H9 (cell line): ENCODE results near the gene ZNF385B. TPM values are rescaled to one million over a fixed set of nuclear protein-coding genes. Genes with fewer than 3 reads are reported as not detected.

Source experiments
- DNase-seq: peaks from one replicate; pipeline ENCODE4 v3.0.0-alpha.2; 2017
- H2AFZ ChIP-seq: one replicate; pipeline ENCODE4 v1.6.1; 2013; ENCODE audit warnings: mild to moderate bottlenecking, low read length, control low read depth, moderate library complexity
- H2AK5ac ChIP-seq: 2 replicates; pipeline ENCODE4 v1.6.1; 2013; ENCODE audit warnings: low read length, control low read depth, mixed read lengths; ENCODE audit not compliant: insufficient read length
- H2BK120ac ChIP-seq: one replicate; pipeline ENCODE4 v1.6.1; 2013; ENCODE audit warnings: low read depth, mild to moderate bottlenecking, low read length, control low read depth, inconsistent platforms; ENCODE audit not compliant: poor library complexity, severe bottlenecking
- H2BK12ac ChIP-seq: 2 replicates; pipeline ENCODE4 v1.6.1; 2013; ENCODE audit warnings: low read length, control low read depth, mixed read lengths, low read depth; ENCODE audit not compliant: insufficient read length
- H2BK15ac ChIP-seq: 2 replicates; pipeline ENCODE4 v1.6.1; 2013; ENCODE audit warnings: low read depth, low read length, control low read depth
- H2BK20ac ChIP-seq: one replicate; pipeline ENCODE4 v1.6.1; 2013; ENCODE audit warnings: low read depth, mild to moderate bottlenecking, low read length, control low read depth, inconsistent platforms; ENCODE audit not compliant: poor library complexity, severe bottlenecking
- H2BK5ac ChIP-seq: 2 replicates; pipeline ENCODE4 v1.6.1; 2013; ENCODE audit warnings: low read length, control low read depth, mixed read lengths; ENCODE audit not compliant: insufficient read length
- H3K14ac ChIP-seq: 2 replicates; pipeline ENCODE4 v1.6.1; 2013; ENCODE audit warnings: low read length, control low read depth; ENCODE audit not compliant: insufficient read depth
- H3K18ac ChIP-seq: 2 replicates; pipeline ENCODE4 v1.6.1; 2013; ENCODE audit warnings: low read depth, mild to moderate bottlenecking, mixed read lengths, low read length, control low read depth; ENCODE audit not compliant: insufficient read length
- H3K23ac ChIP-seq: 2 replicates; pipeline ENCODE4 v1.6.1; 2013; ENCODE audit warnings: low read length, control low read depth, mixed read lengths, low read depth; ENCODE audit not compliant: insufficient read length
- H3K23me2 ChIP-seq: 2 replicates; pipeline ENCODE4 v1.6.1; 2013; ENCODE audit warnings: low read depth, mild to moderate bottlenecking, mixed read lengths, low read length, control low read depth; ENCODE audit not compliant: insufficient read length, poor library complexity, severe bottlenecking
- H3K27ac ChIP-seq: 2 replicates; pipeline ENCODE4 v1.5.1; 2013; ENCODE audit warnings: low read length, control low read depth, mixed read lengths, low read depth; ENCODE audit not compliant: insufficient read length
- H3K27me3 ChIP-seq: 2 replicates; pipeline ENCODE4 v1.6.1; 2013; ENCODE audit warnings: low read length, control low read depth, inconsistent platforms; ENCODE audit not compliant: insufficient read depth
- H3K4ac ChIP-seq: 2 replicates; pipeline ENCODE4 v1.6.1; 2013; ENCODE audit warnings: low read depth, mild to moderate bottlenecking, control low read depth, inconsistent platforms, low read length, moderate library complexity
- H3K4me1 ChIP-seq: 2 replicates; pipeline ENCODE4 v1.6.1; 2013; ENCODE audit warnings: low read length, control low read depth, inconsistent platforms; ENCODE audit not compliant: insufficient read depth
- H3K4me2 ChIP-seq: 2 replicates; pipeline ENCODE4 v1.6.1; 2013; ENCODE audit warnings: low read length, control low read depth, mixed read lengths; ENCODE audit not compliant: insufficient read length, insufficient read depth
- H3K56ac ChIP-seq: 2 replicates; pipeline ENCODE4 v1.6.1; 2013; ENCODE audit warnings: low read depth, mild to moderate bottlenecking, mixed read lengths, low read length, control low read depth; ENCODE audit not compliant: insufficient read length
- H3K79me1 ChIP-seq: 2 replicates; pipeline ENCODE4 v1.6.1; 2013; ENCODE audit warnings: low read depth, mild to moderate bottlenecking, moderate library complexity, low read length, control low read depth, inconsistent platforms; ENCODE audit not compliant: insufficient read depth, poor library complexity, severe bottlenecking
- H3K79me2 ChIP-seq: 2 replicates; pipeline ENCODE4 v1.6.1; 2013; ENCODE audit warnings: low read length, control low read depth, inconsistent platforms; ENCODE audit not compliant: insufficient read depth
- H3K9ac ChIP-seq: 2 replicates; pipeline ENCODE4 v1.6.1; 2013; ENCODE audit warnings: low read length, control low read depth, mixed read lengths; ENCODE audit not compliant: insufficient read length; ENCODE audit errors: extremely low read depth
- H3K9me3 ChIP-seq: one replicate; pipeline ENCODE4 v1.6.1; 2013; ENCODE audit warnings: low read depth, low read length, inconsistent platforms; ENCODE audit not compliant: control insufficient read depth
- H3T11ph ChIP-seq: one replicate; pipeline ENCODE4 v1.6.1; 2013; ENCODE audit warnings: mild to moderate bottlenecking, low read length, control low read depth, inconsistent platforms
- H4K20me1 ChIP-seq: one replicate; pipeline ENCODE4 v1.6.1; 2013; ENCODE audit not compliant: control insufficient read depth, insufficient read length, insufficient read depth
- H4K5ac ChIP-seq: 2 replicates; pipeline ENCODE4 v1.6.1; 2013; ENCODE audit warnings: low read depth, mild to moderate bottlenecking, mixed read lengths, low read length, control low read depth; ENCODE audit not compliant: insufficient read length
- H4K8ac ChIP-seq: replicated peaks from 2 replicates; pipeline ENCODE4 v1.6.1; 2013; ENCODE audit warnings: low read length, control low read depth, mixed read lengths, low read depth; ENCODE audit not compliant: insufficient read length
- H4K91ac ChIP-seq: 2 replicates; pipeline ENCODE4 v1.6.1; 2013; ENCODE audit warnings: low read depth, mild to moderate bottlenecking, moderate library complexity, mixed read lengths, low read length, control low read depth; ENCODE audit not compliant: insufficient read length
- H3K27ac Mint-ChIP-seq, 3 experiments: 2 replicates in 2 of 3; 3 replicates in 1 of 3; pipeline ENCODE4 v1.8.0; 2020 to 2021; ENCODE audit warnings: mixed read lengths in 3 of 3, mild to moderate bottlenecking in 1 of 3, moderate library complexity in 1 of 3
- H3K27me3 Mint-ChIP-seq: 2 replicates; pipeline ENCODE4 v1.8.0; 2021; ENCODE audit warnings: low read depth, mild to moderate bottlenecking, moderate library complexity, mixed read lengths
- H3K36me3 Mint-ChIP-seq, 3 experiments: 2 replicates in 2 of 3; 3 replicates in 1 of 3; pipeline ENCODE4 v1.8.0; 2020 to 2021; ENCODE audit warnings: low read depth in 3 of 3, mixed read lengths in 3 of 3; ENCODE audit not compliant: insufficient read depth in 1 of 3
- H3K4me1 Mint-ChIP-seq, 2 experiments: 2 replicates each; pipeline ENCODE4 v1.8.0; 2020; ENCODE audit warnings: mixed read lengths in 2 of 2
- H3K4me3 Mint-ChIP-seq, 2 experiments: 2 replicates in 1 of 2; 3 replicates in 1 of 2; pipeline ENCODE4 v1.8.0; 2020 to 2021; ENCODE audit warnings: mild to moderate bottlenecking in 2 of 2, mixed read lengths in 2 of 2, moderate library complexity in 1 of 2
- H3K9me3 Mint-ChIP-seq, 2 experiments: 2 replicates in 1 of 2; 3 replicates in 1 of 2; pipeline ENCODE4 v1.8.0; 2020; ENCODE audit warnings: mild to moderate bottlenecking in 2 of 2, mixed read lengths in 2 of 2, moderate library complexity in 1 of 2
- CTCF ChIP-seq: fragments of 200-600 bp; sonication (generic); conservative IDR thresholded peaks from 3 replicates; pipeline ENCODE4 v1.8.0; 2021; ENCODE audit warnings: antibody characterized with exemption, mild to moderate bottlenecking
- WGBS: extraction: QIAGEN DNeasy Blood & Tissue Kit; methylation state at CpG from one replicate; pipeline ENCODE4 v1.1.7; 2013; ENCODE audit warnings: missing lambda C conversion rate, low lambda C conversion rate, mixed read lengths; ENCODE audit not compliant: insufficient read length; ENCODE audit errors: extremely low coverage; 5-methylcytosine and 5-hydroxymethylcytosine counted together
- total RNA-seq: library from RNA; stranded (reverse); gene quantifications from 2 replicates; pipeline ENCODE4 v1.2.1, GENCODE V29; 2021

Gene ZNF385B
- total RNA-seq, 1 experiment from 2014 or later, result 2.1 TPM

DNA sequence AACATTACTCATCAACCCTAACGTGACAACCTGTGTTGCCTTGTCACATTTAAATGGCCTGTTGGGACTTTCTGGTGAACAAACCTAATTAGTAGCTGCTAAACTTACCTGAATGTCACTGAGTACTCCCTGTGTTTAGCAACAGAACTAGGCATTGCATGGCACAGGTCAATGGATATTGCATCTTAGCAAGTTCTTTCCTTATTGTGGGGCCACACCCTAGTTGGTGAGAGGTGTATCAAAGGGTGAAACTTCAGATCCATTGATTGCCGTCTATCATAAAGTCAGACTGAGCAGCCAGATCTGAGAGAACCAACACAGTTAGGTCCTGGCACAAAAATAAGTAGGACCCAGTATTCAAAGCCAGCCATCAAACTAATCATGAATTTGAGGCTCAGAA is 29.8 kb upstream of the ZNF385B start:
- H3K36me3 Mint-ChIP-seq, result peaks cover 4 to 16% (median 8%) of the 10 kb centered on the region in 3 experiments
- H3K4me3 Mint-ChIP-seq, result no peak overlapping the region
- Histone ChIP-seq H2BK5ac (no peak overlapping the region), H2BK12ac (no peak overlapping the region), H3K9me3 (no peaks in the 10 kb centered on the region), H3K56ac (no peak overlapping the region), H3K4me2 (no peak overlapping the region), H4K5ac (no peak overlapping the region), H4K20me1 (no peaks in the 10 kb centered on the region), H3K79me2 (no peaks in the 10 kb centered on the region), H3K9ac (no peak overlapping the region), H3K4me1 (no peaks in the 10 kb centered on the region), H3T11ph (no peak overlapping the region), H3K27ac (no peak overlapping the region), H3K23me2 (no peaks in the 10 kb centered on the region), H2AFZ (no peak overlapping the region), H3K4ac (no peak overlapping the region), H3K14ac (no peak overlapping the region), H3K27me3 (no peaks in the 10 kb centered on the region), H2BK15ac (no peak overlapping the region), H3K79me1 (no peaks in the 10 kb centered on the region), H4K91ac (no peak overlapping the region), H3K18ac (no peak overlapping the region), H3K23ac (no peak overlapping the region), H2BK120ac (no peak overlapping the region), H2BK20ac (no peak overlapping the region), H2AK5ac (no peak overlapping the region), H4K8ac (no peak overlapping the region)
- peaks cover 20 to 23% of the 10 kb centered on the region in 2 experiments for H3K9me3 Mint-ChIP-seq
- H3K4me1 Mint-ChIP-seq, result no peaks in the 10 kb centered on the region
- H3K27ac Mint-ChIP-seq, result no peak overlapping the region
- H3K27me3 Mint-ChIP-seq, result peaks cover 1% of the 10 kb centered on the region; the same call in 1 of the 2 replicates
- WGBS, result no CpG with 5 or more reads among the region's 2 CpGs
- DNase-seq, result no peak
- TF ChIP-seq CTCF, result no peak
